ENCODE results near the gene LBX2.
A peak's percentile ranks its signal among the peaks of the same experiment; 100 is the strongest.

Gene LBX2, protein sequence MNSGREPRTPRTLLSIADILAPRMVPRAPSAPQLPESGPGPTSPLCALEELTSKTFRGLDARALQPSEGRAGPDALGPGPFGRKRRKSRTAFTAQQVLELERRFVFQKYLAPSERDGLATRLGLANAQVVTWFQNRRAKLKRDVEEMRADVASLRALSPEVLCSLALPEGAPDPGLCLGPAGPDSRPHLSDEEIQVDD

DNA sequence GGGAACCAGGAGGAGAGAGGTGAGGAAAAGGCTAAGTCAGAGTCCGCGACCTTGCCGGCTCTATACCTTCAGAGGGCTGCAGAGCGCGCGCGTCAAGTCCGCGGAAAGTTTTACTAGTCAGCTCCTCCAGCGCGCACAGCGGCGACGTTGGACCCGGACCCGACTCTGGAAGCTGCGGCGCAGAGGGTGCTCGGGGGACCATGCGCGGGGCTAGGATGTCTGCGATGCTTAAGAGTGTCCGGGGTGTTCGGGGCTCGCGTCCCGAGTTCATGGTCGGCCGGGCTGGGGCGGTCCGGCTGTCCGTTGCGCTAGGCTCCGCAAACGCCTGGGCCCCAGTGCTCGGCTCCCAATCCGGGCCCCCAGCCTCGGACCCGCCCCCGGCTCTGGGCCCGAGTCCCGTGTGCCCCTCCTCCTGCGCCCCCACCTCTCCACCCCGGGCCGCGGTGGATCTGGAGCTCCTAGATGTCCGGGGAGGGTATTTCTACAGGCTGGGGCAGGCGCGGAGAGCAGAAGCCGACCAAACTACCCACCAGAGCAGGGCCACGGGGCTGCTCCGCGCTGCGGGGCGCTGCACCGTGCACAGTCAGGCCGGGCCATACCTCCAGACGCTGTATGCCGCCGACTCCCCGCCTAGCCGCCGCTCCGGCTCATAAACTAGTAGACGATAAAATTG, at the start of gene LBX2:
TSS of gene LBX2 (minus strand) at position 337 of the 673 bp plus-strand sequence. CDS start at position 271, 66 bp downstream.
- DNase-seq = no peak

DNA sequence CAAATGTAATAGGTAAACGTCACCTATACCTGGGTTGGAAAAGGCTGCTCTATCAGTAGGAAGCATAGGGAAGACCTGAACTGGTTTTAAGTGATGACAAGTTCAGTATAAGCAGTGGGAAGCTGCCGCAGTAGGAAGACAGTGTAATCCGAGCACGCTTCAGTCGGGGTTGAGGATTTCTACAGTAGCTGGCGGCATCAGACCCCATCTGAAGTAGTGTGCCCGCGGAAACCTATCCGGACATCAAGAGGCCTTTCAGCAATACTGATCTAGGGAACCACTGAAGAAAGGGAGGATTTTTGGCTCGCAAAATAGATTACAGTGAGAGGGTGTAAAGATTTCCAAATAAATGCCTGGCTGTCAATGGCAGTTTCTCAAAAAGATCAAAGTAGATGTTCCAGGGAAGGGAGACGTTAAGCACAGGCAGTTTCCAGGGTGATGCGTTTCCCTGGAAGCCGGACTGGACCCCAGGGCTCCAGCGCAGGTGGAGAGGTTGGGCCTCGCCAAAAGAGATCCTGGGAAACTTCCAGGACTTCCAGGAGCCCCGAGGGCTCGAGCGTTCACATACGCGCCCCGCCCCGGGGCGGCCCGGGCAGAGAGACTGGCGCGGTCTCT, 49.0 kb upstream of the LBX2 start:
- DNase-seq = no peak

DNA sequence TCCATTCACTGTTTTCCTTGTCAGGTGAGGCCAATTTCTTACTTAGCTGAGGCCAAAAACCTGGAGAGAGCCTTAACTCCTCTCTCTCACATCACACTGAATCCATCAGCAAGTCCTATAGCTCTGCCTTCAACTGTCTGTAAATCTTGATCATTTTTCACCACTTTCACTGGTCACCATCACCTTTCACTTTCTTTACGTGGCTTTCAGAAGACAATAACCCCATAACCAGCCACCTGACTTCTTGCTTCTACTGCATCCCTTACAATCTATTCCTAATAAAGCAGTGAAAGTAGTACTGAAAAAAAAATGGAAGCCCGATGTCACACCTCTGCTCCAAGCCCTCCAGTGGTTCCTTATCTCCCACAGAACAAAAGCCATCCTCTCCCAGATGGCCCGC, 46.6 kb upstream of the LBX2 start:
- DNase-seq = no peak

DNA sequence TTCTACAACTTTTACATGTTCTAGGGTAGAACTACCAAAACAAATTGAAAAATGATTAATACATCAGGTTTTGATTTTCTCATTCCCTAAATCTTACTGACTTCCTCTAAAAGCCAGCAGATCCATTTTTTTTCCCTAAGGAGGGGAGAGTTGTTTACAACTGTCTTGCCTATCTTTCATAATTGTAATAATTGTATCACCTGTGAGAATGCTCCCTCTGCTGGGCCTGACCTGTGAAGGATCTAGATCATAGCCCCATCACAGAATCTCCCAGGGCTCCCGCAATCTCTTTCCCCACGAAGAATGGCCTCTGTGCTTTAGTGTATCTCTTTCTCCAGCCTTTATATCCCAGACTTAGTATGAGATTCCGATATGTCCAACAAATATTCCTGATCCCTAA, 45.2 kb upstream of the LBX2 start:
- no peak for DNase-seq

DNA sequence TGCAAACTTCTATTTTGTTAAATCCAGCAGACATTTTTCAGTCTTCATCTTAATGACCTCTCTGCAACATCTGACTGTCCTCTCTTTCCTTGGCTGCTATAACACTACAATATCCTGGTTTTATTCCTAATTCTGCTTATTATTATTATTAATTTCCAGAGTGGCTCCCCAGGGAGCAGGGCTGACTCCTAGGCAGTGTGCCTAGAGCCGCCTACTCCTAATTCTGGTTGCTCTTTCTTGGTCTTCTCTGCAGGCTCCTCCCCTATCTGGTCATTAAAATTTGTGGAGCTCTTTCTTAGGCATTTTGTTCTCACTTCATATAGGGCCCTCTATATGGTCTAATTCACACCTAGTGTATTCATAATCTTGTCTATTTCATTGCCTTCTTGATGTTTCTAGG, 43.6 kb upstream of the LBX2 start:
- DNase-seq = no peak

DNA sequence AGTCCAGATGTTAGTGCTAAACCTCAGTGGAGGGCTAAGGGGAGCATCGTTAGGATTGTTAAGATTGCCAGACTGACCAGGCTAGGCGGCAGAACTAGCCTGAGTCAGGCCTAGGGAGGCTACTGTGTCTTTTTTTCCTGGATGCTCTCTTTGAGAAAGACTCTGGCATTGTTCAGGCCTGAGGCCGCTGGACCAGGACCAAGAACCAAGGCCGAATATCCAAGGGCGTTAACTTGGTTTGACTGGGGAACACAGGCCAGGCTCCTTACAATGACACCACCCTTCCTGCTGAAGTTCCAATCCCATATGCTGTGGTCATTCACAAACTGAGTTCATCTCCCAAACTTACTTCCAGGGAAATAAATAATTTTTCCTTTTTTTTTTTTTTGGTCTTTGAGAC, 40.9 kb upstream of the LBX2 start:
- no peak for DNase-seq

DNA sequence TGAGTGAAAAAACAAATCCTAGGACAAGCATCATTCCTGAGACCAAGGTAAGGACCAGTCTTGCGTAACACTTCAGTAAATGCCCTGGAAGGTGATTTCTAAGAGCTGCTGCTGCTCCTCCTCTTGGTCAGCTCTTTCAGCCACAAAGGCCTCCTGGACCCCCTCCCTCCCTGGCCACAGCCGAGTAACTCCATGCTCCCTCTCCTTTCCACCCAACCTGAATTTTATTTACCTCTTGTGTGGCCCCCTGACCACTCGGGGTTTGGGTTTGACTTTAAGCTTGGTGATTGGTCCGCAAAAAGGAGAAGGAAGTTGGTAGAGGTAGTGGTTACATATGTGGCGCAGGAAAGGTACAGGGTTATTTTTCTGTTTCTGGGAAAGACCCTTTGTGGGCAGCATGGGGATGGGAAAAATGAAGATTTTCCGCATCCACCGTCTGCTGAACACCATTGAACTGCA, 39.5 kb upstream of the LBX2 start:
- DNase-seq = no peak

DNA sequence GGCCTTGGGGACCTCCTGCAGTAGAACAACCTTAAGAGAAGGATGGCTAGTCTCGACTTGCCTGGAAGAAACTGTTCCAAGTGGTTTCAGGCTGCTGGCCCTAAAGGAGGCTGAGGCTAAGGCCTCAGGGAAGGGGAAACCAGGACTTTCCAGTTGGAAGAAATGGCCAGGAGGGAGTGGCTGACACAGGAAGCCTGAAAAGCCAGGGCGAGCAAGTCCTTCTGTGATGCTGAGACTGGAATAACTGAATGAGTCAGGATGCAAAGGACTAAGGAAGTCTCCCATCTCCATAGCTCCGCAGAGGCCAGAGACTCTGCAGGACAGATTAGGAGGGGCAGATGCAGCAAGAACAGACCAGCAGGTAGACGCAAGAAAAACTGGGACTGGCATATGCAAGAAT, 37.7 kb upstream of the LBX2 start:
- no peak for DNase-seq

DNA sequence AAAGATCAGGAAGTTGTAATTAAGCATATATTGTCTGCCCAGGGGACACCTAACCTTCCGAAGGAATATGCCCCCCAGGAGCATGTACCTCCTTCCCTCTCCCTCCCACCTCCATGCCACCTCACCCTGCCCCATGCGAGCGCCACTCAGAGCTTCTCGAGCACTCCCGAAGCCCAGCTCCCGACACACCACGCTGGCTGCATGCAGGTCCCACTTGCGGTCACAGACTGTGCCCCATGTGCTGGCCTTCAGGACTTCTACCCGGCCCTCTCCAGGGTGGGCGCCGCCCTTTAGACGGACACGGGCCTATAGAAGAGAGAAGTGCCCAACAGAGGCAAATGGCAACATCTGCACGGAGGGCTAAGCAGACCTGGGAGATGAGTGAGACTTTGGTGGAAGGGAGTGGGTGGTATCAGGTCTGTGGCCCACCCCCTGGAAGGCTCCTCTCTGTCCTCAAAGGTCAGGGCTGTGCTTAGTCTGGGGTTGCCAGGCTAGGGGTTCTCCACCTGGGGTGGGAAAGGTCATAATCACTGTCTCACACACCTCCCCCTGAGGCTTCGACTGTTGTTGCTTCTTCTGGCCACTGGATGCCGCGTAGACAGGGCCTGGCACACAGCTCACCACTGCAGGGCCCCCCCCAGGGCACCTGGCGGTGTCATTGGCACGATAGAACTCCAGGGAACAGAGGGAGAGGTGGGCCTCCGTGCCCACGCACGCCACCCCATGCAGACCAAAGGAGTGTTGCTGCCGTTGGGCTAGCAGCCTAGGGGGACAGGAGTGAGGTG, 37.0 kb upstream of the LBX2 start:
- no peak for DNase-seq

DNA sequence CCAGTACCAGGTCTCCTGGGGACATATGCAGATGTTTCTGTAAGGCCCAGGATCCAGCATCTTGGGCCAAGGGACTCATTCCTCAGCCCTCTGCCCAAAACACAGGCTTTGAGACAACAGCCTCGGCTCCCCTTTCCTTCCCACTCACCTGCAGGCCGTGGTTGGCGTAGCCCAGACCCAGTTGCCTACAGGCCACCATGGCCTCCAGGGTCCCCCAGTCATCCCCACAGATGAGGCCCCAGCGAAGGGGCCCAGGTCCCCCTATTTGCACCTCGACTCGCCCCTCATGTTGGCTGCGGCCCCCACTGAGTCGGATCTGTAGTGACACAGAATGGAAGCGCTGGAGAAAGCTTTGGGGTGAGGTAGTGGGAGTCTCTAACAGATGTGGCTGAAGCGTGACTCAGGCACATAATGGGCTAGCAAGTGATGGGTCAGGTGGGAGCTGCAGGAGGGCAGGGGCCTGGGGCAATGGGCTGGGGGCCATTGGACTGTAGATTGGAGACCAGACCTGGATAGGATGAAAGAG, 36.1 kb upstream of the LBX2 start:
- DNase-seq = no peak

DNA sequence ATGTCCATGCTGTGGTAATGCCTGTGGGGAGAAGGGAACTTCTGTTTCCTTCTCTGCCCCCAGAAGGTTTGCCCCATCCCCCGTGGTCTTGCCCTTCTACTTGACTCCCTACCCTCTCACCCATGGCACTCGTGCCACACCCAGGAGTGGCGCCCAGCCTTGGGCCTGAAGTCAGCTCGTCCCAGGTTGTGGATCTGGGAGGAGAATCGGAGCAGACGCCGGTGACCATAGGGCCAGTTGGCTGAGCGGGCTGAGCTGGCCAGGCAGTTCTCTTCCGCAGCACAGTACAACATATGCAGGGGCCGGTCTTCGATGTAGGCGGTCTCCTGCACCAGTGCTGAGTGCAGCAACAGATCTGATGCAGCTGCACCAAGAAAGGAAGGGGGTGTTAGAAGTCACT, 35.0 kb upstream of the LBX2 start:
- DNase-seq = no peak

DNA sequence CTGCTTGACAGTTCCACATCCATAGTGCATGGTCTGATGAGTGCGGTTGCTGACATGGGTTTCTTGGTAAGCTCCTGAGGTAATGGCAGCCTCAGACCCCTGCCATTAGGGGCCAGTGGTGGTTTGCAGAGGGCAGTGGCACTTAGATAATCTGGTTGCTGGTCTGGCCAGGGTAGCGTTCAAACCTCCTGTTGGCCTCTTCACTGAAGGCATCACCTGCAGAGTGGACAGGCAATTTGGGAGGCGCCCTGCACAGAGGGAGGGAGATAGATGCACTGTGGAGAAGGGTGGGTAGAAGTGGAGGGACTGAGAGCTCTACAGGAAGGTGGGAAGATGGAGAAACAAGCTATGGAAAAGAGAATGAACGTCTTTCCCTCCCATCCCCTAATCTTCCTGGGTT, 34.1 kb upstream of the LBX2 start:
- no peak for DNase-seq

DNA sequence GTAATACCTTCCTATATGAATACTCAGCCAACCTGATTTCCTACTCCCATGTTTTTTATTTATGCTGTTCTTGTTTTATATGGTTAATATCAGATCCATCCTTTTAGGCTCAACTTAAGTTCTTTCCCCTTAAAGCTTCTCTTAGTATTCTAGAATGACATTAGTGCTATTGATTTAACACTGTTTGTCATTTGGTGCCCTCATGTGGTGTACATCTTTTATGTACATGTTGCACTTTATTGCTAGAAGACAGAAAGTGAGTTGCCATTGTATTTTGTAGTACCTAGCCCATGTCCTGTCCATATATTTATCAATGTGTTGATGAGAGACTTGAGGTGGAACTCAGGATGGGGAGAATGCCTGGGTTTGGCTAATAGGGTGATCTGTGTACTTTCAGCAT, 32.8 kb upstream of the LBX2 start:
- DNase-seq = no peak

DNA sequence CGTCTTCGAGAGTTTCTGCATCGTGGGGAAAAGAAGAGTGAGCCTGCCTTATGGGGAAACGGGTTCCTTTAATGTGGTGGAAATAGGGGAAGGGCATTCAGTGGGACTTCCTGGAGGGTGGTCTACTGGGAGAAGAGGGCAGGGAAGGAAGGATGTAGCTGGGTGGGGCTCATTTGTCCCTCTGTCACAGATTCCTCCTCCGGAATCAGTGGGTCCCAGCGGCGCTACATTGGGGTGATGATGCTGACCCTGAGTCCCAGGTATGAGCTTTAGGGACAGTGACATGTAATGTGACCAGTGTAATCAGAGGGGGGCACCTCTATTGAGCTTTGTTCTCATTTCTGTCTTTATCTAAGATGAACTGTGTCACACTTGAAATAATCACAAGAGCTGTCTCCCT, 32.3 kb upstream of the LBX2 start:
- no peak for DNase-seq

DNA sequence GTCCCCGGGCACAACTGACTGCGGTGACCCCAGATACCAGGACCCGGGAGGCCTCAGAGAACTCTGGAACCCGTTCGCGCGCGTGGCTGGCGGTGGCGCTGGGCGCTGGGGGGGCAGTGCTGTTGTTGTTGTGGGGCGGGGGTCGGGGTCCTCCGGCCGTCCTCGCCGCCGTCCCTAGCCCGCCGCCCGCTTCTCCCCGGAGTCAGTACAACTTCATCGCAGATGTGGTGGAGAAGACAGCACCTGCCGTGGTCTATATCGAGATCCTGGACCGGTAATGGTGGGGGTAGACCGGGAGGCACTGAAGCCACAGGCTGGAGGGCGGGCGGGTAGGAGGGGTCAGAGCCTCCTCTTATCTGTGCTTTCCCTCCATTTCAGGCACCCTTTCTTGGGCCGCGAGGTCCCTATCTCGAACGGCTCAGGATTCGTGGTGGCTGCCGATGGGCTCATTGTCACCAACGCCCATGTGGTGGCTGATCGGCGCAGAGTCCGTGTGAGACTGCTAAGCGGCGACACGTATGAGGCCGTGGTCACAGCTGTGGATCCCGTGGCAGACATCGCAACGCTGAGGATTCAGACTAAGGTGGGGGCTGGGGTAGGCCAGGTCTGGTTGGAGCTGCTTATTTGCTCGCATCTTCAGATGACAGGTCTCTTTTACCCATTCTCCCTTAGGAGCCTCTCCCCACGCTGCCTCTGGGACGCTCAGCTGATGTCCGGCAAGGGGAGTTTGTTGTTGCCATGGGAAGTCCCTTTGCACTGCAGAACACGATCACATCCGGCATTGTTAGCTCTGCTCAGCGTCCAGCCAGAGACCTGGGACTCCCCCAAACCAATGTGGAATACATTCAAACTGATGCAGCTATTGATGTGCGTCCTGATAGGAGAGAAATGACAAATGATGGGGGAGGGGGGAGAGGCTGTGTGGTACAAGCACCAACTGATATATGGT, 31.1 kb upstream of the LBX2 start:
- DNase-seq = peak in 1 of 2 donors; percentile 24

DNA sequence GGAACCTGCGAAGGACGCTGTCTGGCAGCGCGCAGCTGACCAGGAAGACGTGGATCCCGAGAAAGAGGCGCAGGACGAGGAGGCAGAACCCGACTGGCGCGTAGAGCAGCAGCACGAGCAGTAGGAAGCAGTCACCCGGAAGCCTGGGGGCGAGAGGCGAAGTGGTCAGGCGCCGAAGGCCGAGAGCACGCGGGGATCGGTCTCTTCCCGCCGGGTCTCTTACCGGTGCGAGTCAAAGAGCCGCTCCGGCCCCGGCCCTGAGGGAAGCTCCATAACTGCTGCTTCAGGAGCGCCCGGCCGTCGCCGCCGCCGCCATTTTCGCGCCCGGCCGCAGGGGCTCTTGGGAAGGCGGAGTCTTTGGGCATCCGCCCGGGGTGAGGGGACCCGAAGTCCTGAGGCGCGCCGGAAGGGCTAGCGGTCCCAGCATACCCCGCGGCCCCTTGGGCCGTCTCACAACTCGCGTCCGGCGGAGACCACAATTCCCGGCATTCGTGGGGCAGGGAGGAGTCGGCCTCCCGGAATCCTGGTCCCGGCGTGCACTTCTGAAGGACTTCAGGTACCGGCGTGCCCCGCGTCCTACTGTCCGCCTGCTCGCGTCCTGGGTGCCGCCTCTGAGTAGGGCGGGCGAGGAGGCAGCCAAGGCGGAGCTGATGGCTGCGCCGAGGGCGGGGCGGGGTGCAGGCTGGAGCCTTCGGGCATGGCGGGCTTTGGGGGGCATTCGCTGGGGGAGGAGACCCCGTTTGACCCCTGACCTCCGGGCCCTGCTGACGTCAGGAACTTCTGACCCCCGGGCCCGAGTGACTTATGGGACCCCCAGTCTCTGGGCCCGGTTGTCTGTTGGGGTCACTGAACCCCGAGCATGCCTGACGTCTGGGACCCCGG, 30.2 kb upstream of the LBX2 start, which contains the start of the genes AUP1 and HTRA2:
TSS of gene AUP1 (minus strand) at position 350 of the 882 bp plus-strand sequence. CDS start at position 273, 77 bp downstream.
TSS of gene HTRA2 (plus strand) at position 577 of the 882 bp plus-strand sequence. CDS start at position 651, 74 bp downstream.
- DNase-seq = peak; percentile 25 to 81

DNA sequence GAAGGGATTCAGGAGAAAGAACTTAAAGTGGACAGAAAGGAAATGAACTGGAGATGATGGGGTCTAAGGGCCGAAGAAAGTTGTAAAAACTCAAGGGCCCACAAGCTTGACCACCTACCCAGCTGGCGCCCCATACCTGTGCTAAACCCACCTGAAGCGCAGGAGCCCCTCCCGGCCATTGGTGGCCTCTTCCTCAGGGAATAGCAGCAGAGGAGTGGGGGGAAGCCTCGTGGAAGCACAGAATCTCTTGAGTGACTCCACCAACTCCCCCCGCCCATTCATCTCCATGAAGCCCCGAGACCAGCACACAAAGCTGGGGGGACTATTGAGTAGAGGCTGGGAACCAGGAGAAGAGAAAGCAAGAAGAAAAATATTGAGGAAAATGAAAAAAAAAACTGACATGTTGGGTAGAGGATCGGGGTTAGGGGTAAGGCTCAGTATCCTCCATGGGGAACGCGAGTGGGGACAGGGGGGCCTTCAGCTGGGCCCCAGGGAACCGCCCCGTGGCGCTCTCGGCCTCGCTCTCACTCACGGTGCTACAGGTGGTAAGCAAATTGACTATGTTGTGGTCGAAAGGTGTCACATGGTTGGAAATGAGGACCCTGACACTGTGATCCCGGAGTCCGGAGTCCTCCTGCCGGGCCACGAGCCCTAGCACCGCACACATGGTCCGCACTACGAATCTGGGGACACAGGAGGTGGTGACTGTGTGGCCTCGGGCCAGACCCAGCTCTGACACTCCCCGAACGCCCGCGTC, 29.4 kb upstream of the LBX2 start:
- no peak for DNase-seq

DNA sequence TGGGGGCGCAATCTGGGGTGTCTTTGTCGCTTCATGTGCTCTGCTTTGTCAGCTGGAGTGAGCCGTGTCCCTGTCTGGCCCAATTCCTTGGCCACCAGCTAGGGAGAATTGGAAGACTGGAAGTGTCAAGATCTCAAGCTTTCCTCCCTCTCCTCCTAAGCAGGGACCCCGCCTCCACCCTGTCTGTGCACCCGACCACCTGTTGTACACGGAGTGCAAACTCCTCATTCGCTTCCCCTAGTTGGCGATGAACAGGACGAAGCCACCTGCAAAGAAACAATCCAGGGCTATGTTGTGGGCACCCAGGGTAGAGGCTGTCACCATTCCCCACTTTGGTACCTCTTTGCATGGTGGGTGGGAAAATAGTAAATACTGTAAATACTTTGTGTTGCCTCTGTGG, 28.3 kb upstream of the LBX2 start:
- no peak for DNase-seq

DNA sequence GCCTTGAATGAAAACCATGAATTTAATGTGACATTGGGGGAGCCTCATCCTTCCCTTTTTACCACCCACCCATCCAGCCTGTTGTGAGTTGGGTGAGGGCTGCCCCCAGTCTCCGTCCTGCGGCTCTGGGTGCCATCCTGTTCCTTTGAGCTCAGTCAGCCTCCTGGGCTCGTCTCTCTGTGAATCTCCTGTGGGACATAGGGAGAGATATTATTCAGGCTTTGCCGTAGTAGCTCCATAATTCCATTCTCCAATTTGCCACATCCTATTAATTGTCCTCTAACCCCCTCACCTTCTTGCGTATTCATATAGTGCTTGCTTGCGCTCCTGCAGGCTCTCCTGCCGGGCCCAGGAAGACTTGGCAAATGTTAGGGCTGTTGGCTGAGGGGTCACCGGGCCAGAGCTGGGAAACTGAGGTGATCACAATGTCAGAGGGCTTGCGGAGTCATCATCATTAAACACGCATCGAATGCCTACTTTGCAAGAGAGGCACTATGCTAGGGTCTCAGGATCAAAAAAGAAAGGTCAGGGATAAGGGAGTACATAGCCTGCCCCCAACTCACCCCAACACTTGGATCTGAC, 27.3 kb upstream of the LBX2 start:
- DNase-seq = no peak

All from bone marrow (tissue), 2 donors.